ENCODE measurements around the gene DMWD. TPM values are rescaled to one million over a fixed set of nuclear protein-coding genes. Genes with fewer than 3 reads are reported as not detected.

DMWD gene
- total RNA-seq, 1 donor from 2014 or later = 91.0 TPM

GRCh38 chr19:45772912-45773311 lies 19.7 kb downstream of the DMWD start:
- no peak overlapping the region for H3K4me3 Mint-ChIP-seq (ENCODE audit: unreplicated experiment)
- H3K27ac Mint-ChIP-seq (ENCODE audit: unreplicated experiment) = no peak overlapping the region
- no peak for TF ChIP-seq CTCF (IDR thresholded peaks at IDR 0.05)
- H3K4me1 Mint-ChIP-seq (ENCODE audit: unreplicated experiment) = peaks cover 13% of the 10 kb centered on the region
- H3K36me3 Mint-ChIP-seq (ENCODE audit: unreplicated experiment) = peaks cover 22% of the 10 kb centered on the region
- no peaks in the 10 kb centered on the region for H3K27me3 Mint-ChIP-seq (ENCODE audit: unreplicated experiment)
- no peaks in the 10 kb centered on the region for H3K9me3 Mint-ChIP-seq (ENCODE audit: unreplicated experiment)
- no peak for DNase-seq (ENCODE audit: extremely low spot score, unreplicated experiment)

GRCh38 chr19:45772130-45772840 lies 20.4 kb downstream of the DMWD start:
- Mint-ChIP-seq H3K27ac (ENCODE audit: unreplicated experiment) (peak overlapping the region; percentile 41), H3K36me3 (ENCODE audit: unreplicated experiment) (peaks cover 18% of the 10 kb centered on the region), H3K4me3 (ENCODE audit: unreplicated experiment) (no peak overlapping the region), H3K4me1 (ENCODE audit: unreplicated experiment) (peaks cover 13% of the 10 kb centered on the region), H3K9me3 (ENCODE audit: unreplicated experiment) (no peaks in the 10 kb centered on the region), H3K27me3 (ENCODE audit: unreplicated experiment) (no peaks in the 10 kb centered on the region)
- no peak for TF ChIP-seq CTCF (IDR thresholded peaks at IDR 0.05)
- DNase-seq (ENCODE audit: extremely low spot score, unreplicated experiment) = no peak

- no peak for DNase-seq (ENCODE audit: extremely low spot score, unreplicated experiment)
- Mint-ChIP-seq H3K4me1 (ENCODE audit: unreplicated experiment) (peaks cover 16% of the 10 kb centered on the region), H3K36me3 (ENCODE audit: unreplicated experiment) (peaks cover 14% of the 10 kb centered on the region), H3K27me3 (ENCODE audit: unreplicated experiment) (no peaks in the 10 kb centered on the region), H3K27ac (ENCODE audit: unreplicated experiment) (peak overlapping the region; percentile 93), H3K9me3 (ENCODE audit: unreplicated experiment) (no peaks in the 10 kb centered on the region), H3K4me3 (ENCODE audit: unreplicated experiment) (peak overlapping the region; percentile 44)
- TF ChIP-seq CTCF (IDR thresholded peaks at IDR 0.05) = no peak
Observed at GRCh38 chr19:45771311-45771933, 21.2 kb downstream of the DMWD start.

GRCh38 chr19:45770192-45771101 lies 22.2 kb downstream of the DMWD start:
- H3K4me1 Mint-ChIP-seq (ENCODE audit: unreplicated experiment) = peaks cover 20% of the 10 kb centered on the region
- peak; percentile 97 for TF ChIP-seq CTCF (IDR thresholded peaks at IDR 0.05)
- no peaks in the 10 kb centered on the region for H3K9me3 Mint-ChIP-seq (ENCODE audit: unreplicated experiment)
- peak overlapping the region; percentile 98 for H3K27ac Mint-ChIP-seq (ENCODE audit: unreplicated experiment)
- peak; percentile 99 for DNase-seq (ENCODE audit: extremely low spot score, unreplicated experiment)
- peaks cover 14% of the 10 kb centered on the region for H3K36me3 Mint-ChIP-seq (ENCODE audit: unreplicated experiment)
- H3K4me3 Mint-ChIP-seq (ENCODE audit: unreplicated experiment) = peak overlapping the region; percentile 94
- no peaks in the 10 kb centered on the region for H3K27me3 Mint-ChIP-seq (ENCODE audit: unreplicated experiment)
